Measurements from ENCODE around the gene AGL. TPM values are rescaled to one million over a fixed set of nuclear protein-coding genes. Genes with fewer than 3 reads are reported as not detected.

AGL gene
- total and polyA plus RNA-seq, 2 experiments from 2014 or later, result 13.4 to 22.9 TPM

- Histone ChIP-seq H3K9me2 (ENCODE audit: insufficient read depth) (no peaks in the 10 kb centered on the region), H3K4me2 (no peak overlapping the region), H3K27me3 (ENCODE audit: insufficient read depth) (no peaks in the 10 kb centered on the region), H4K20me1 (replicated peaks; ENCODE audit: insufficient read depth) (no peaks in the 10 kb centered on the region), H3K79me2 (replicated peaks; ENCODE audit: insufficient read depth) (no peaks in the 10 kb centered on the region), H2AFZ (no peak overlapping the region), H3K36me3 (ENCODE audit: insufficient read depth) (no peaks in the 10 kb centered on the region), H3K4me3 (no peak overlapping the region), H3K27ac (ENCODE audit: low read depth) (no peak overlapping the region), H3F3A (replicated peaks; ENCODE audit: low read depth) (no peaks in the 10 kb centered on the region), H3K4me1 (ENCODE audit: insufficient read depth) (peaks cover 6% of the 10 kb centered on the region; the same call in 1 of the 2 replicates)
- TF ChIP-seq STAT1 (IDR thresholded peaks at IDR 0.05; ENCODE audit: unreplicated experiment), result no peak
- TF ChIP-seq EZH2phosphoT487 (IDR thresholded peaks at IDR 0.05; ENCODE audit: unreplicated experiment), result no peak
- no peak for TF ChIP-seq POLR2AphosphoS5 (IDR thresholded peaks at IDR 0.05; ENCODE audit: low read depth)
- TF ChIP-seq NANOG (IDR thresholded peaks at IDR 0.05; ENCODE audit: borderline replicate concordance), result no peak
- TF ChIP-seq, protein P1, sequence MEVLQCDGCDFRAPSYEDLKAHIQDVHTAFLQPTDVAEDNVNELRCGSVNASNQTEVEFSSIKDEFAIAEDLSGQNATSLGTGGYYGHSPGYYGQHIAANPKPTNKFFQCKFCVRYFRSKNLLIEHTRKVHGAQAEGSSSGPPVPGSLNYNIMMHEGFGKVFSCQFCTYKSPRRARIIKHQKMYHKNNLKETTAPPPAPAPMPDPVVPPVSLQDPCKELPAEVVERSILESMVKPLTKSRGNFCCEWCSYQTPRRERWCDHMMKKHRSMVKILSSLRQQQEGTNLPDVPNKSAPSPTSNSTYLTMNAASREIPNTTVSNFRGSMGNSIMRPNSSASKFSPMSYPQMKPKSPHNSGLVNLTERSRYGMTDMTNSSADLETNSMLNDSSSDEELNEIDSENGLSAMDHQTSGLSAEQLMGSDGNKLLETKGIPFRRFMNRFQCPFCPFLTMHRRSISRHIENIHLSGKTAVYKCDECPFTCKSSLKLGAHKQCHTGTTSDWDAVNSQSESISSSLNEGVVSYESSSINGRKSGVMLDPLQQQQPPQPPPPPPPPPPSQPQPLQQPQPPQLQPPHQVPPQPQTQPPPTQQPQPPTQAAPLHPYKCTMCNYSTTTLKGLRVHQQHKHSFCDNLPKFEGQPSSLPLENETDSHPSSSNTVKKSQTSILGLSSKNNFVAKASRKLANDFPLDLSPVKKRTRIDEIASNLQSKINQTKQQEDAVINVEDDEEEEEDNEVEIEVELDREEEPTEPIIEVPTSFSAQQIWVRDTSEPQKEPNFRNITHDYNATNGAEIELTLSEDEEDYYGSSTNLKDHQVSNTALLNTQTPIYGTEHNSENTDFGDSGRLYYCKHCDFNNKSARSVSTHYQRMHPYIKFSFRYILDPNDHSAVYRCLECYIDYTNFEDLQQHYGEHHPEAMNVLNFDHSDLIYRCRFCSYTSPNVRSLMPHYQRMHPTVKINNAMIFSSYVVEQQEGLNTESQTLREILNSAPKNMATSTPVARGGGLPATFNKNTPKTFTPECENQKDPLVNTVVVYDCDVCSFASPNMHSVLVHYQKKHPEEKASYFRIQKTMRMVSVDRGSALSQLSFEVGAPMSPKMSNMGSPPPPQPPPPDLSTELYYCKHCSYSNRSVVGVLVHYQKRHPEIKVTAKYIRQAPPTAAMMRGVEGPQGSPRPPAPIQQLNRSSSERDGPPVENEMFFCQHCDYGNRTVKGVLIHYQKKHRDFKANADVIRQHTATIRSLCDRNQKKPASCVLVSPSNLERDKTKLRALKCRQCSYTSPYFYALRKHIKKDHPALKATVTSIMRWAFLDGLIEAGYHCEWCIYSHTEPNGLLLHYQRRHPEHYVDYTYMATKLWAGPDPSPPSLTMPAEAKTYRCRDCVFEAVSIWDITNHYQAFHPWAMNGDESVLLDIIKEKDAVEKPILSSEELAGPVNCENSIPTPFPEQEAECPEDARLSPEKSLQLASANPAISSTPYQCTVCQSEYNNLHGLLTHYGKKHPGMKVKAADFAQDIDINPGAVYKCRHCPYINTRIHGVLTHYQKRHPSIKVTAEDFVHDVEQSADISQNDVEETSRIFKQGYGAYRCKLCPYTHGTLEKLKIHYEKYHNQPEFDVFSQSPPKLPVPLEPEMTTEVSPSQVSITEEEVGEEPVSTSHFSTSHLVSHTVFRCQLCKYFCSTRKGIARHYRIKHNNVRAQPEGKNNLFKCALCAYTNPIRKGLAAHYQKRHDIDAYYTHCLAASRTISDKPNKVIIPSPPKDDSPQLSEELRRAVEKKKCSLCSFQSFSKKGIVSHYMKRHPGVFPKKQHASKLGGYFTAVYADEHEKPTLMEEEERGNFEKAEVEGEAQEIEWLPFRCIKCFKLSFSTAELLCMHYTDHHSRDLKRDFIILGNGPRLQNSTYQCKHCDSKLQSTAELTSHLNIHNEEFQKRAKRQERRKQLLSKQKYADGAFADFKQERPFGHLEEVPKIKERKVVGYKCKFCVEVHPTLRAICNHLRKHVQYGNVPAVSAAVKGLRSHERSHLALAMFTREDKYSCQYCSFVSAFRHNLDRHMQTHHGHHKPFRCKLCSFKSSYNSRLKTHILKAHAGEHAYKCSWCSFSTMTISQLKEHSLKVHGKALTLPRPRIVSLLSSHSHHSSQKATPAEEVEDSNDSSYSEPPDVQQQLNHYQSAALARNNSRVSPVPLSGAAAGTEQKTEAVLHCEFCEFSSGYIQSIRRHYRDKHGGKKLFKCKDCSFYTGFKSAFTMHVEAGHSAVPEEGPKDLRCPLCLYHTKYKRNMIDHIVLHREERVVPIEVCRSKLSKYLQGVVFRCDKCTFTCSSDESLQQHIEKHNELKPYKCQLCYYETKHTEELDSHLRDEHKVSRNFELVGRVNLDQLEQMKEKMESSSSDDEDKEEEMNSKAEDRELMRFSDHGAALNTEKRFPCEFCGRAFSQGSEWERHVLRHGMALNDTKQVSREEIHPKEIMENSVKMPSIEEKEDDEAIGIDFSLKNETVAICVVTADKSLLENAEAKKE (CRISPR knock-in tag; IDR thresholded peaks at IDR 0.05), result no peak
- TF ChIP-seq ZNF331 (CRISPR knock-in tag; IDR thresholded peaks at IDR 0.05; ENCODE audit: low read depth), result no peak
- TF ChIP-seq ZNF114 (CRISPR knock-in tag; IDR thresholded peaks at IDR 0.05), result no peak
- no peak for TF ChIP-seq CREB1 (CRISPR knock-in tag; IDR thresholded peaks at IDR 0.05; ENCODE audit: low read depth)
- no peak for TF ChIP-seq EZH2 (IDR thresholded peaks at IDR 0.05; ENCODE audit: low read depth, unreplicated experiment)
- TF ChIP-seq REST (IDR thresholded peaks at IDR 0.05; ENCODE audit: unreplicated experiment), result no peak
- TF ChIP-seq JUNB (IDR thresholded peaks at IDR 0.05; ENCODE audit: unreplicated experiment), result no peak
- no peak for TF ChIP-seq ETS1 (IDR thresholded peaks at IDR 0.05)
- TF ChIP-seq, protein P2, sequence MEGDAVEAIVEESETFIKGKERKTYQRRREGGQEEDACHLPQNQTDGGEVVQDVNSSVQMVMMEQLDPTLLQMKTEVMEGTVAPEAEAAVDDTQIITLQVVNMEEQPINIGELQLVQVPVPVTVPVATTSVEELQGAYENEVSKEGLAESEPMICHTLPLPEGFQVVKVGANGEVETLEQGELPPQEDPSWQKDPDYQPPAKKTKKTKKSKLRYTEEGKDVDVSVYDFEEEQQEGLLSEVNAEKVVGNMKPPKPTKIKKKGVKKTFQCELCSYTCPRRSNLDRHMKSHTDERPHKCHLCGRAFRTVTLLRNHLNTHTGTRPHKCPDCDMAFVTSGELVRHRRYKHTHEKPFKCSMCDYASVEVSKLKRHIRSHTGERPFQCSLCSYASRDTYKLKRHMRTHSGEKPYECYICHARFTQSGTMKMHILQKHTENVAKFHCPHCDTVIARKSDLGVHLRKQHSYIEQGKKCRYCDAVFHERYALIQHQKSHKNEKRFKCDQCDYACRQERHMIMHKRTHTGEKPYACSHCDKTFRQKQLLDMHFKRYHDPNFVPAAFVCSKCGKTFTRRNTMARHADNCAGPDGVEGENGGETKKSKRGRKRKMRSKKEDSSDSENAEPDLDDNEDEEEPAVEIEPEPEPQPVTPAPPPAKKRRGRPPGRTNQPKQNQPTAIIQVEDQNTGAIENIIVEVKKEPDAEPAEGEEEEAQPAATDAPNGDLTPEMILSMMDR (conservative IDR thresholded peaks at IDR 0.05; ENCODE audit: low read depth in 2 of 2), result no peak
- H3K4me1 Mint-ChIP-seq, result peaks cover 6% of the 10 kb centered on the region; the same call in 2 of the 3 replicates
- no peaks in the 10 kb centered on the region for H3K27me3 Mint-ChIP-seq (ENCODE audit: insufficient read depth, low read depth, poor library complexity)
- no peak overlapping the region for H3K4me3 Mint-ChIP-seq
- peaks cover 4% of the 10 kb centered on the region; the same call in 1 of the 3 replicates for H3K36me3 Mint-ChIP-seq (ENCODE audit: low read depth)
- no peak overlapping the region for H3K27ac Mint-ChIP-seq
- H3K9me3 Mint-ChIP-seq, result peaks cover 7% of the 10 kb centered on the region; the same call in 2 of the 3 replicates
- ATAC-seq, result no peak
- no peak for DNase-seq (ENCODE audit: low spot score)
Measured at GRCh38 chr1:99956755-99957154, 106.6 kb downstream of the AGL start.

Data from GM23338 (cell line).